ENCODE measurements around the gene CEP290. TPM values are rescaled to one million over a fixed set of nuclear protein-coding genes. Genes with fewer than 3 reads are reported as not detected.

Gene CEP290
- total RNA-seq, 2 donors from 2014 or later = 17.8 to 21.4 TPM

DNA sequence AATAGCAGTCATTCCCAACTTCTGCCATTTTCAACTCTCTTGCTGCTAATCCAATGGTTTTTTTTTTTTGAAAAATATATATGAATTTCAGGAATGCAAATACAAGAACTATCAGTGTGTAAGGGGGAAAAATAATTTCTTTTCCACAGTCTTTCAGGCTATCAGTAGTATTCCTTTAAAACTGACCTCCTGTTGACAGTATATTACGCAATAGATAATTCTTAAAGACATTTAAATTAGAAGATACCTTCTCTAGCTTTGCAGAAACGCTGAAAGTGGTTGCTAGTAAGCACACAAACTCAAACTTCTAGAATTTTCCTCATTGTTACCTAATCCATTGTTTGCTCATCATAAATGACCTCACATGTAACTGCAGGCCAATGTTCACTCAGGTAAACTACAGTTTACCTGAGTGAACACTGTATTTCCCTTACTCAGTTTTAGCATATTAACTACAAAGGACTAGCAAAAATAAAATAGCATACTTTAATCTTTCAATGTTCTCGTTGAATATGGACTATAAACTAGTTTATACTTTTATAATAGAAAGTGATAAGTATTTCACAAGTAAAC, 112.7 kb downstream of the CEP290 start, which contains the start of gene C12orf50:
Gene C12orf50 (minus strand): TSS at position 309 of the 573 bp plus-strand sequence. CDS start 2,439 bp downstream, outside the sequence.
- Histone ChIP-seq H3K27ac (no peak within 1 kb of the TSS), H3K36me3 (no peaks in the 10 kb centered on the region), H3K9me3 (no peaks in the 10 kb centered on the region), H3K4me1 (ENCODE audit: control insufficient read depth in 1 of 2, low read depth in 2 of 2) (peaks cover 2 to 3% of the 10 kb centered on the region in 2 donors), H3K27me3 (replicated peaks; ENCODE audit: insufficient read depth) (no peaks in the 10 kb centered on the region), H3K4me3 (no peak within 1 kb of the TSS)
- ATAC-seq (ENCODE audit: insufficient number of reproducible peaks, low FRiP score, low read depth) (no peak), DNase-seq (ENCODE audit: low spot score) (no peak)
- TF ChIP-seq, protein P1, sequence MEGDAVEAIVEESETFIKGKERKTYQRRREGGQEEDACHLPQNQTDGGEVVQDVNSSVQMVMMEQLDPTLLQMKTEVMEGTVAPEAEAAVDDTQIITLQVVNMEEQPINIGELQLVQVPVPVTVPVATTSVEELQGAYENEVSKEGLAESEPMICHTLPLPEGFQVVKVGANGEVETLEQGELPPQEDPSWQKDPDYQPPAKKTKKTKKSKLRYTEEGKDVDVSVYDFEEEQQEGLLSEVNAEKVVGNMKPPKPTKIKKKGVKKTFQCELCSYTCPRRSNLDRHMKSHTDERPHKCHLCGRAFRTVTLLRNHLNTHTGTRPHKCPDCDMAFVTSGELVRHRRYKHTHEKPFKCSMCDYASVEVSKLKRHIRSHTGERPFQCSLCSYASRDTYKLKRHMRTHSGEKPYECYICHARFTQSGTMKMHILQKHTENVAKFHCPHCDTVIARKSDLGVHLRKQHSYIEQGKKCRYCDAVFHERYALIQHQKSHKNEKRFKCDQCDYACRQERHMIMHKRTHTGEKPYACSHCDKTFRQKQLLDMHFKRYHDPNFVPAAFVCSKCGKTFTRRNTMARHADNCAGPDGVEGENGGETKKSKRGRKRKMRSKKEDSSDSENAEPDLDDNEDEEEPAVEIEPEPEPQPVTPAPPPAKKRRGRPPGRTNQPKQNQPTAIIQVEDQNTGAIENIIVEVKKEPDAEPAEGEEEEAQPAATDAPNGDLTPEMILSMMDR (IDR thresholded peaks at IDR 0.05) = no peak

DNA sequence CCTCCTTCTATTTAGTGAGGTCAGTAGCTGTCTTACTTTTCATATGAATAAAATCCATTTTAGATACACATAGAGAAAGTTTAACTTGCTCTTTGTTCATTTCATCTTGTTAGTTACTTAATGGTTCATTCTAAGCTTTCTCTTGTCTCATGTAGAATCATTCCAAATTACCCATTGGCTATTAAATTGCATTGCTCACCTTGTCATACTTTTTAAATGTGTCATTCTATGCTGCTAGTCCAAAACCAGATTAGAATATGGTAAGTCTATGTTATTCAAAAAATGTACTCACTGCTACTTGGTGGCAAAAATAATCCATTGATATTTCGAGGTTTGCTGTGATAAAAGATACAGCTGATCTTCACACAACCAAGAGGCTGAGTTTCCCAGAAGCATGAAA, 115.7 kb downstream of the CEP290 start:
- Histone ChIP-seq H3K27me3 (replicated peaks; ENCODE audit: insufficient read depth) (no peaks in the 10 kb centered on the region), H3K27ac (no peak overlapping the region), H3K9me3 (no peaks in the 10 kb centered on the region), H3K4me1 (ENCODE audit: control insufficient read depth in 1 of 2, low read depth in 2 of 2) (no peaks in the 10 kb centered on the region), H3K36me3 (no peaks in the 10 kb centered on the region), H3K4me3 (no peak overlapping the region)
- DNase-seq (ENCODE audit: low spot score) = no peak
- ATAC-seq (ENCODE audit: insufficient number of reproducible peaks, low FRiP score, low read depth) = no peak
- TF ChIP-seq, protein P1 (IDR thresholded peaks at IDR 0.05) = no peak

DNA sequence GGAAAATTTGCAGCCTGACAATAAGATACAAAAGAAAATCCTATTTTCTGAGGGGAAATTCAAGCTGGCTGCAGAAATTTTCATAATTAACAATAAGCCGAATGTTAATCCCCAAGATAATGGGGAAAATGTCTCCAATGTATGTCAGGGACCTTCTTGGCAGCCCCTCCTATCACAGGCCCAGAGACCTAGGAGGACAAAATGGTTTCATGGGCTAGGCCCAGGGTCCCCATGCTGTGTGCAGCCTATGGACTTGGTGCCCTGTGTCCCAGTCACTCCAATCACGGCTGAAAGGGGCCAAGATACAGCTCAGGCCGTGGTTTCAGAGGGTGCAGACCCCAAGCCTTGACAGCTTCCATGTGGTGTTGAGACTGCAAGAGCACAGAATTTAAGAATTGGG, 123.9 kb downstream of the CEP290 start:
- no peaks in the 10 kb centered on the region for H3K4me1 ChIP-seq (ENCODE audit: control insufficient read depth in 1 of 2, low read depth in 2 of 2)
- ATAC-seq (ENCODE audit: insufficient number of reproducible peaks, low FRiP score, low read depth) (no peak), DNase-seq (ENCODE audit: low spot score) (no peak)
- no peaks in the 10 kb centered on the region for H3K36me3 ChIP-seq
- H3K27me3 ChIP-seq (replicated peaks; ENCODE audit: insufficient read depth) = no peaks in the 10 kb centered on the region
- H3K27ac ChIP-seq = no peak overlapping the region
- no peak overlapping the region for H3K4me3 ChIP-seq
- H3K9me3 ChIP-seq = no peaks in the 10 kb centered on the region
- TF ChIP-seq, protein P1 (IDR thresholded peaks at IDR 0.05) = no peak

DNA sequence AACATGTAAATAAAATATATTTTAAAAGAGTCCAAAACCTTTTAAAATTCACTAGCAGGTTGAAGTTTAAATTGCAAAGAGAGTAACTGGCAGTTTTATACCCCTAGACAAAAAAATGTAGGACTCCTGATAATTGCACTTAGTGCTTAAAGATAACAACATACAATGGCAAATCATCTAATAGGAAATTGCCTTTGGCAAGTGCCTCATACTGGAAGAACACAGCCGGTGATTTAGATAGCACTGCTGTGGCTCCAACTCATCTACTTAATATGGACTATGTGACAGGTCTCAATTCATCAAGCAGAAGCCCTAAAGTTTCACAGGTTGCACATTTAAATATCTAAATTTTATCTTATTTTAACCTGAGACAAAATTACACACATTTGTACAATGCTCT, 126.1 kb downstream of the CEP290 start:
- no peak for DNase-seq (ENCODE audit: low spot score)
- no peaks in the 10 kb centered on the region for H3K36me3 ChIP-seq
- H3K9me3 ChIP-seq = no peaks in the 10 kb centered on the region
- no peaks in the 10 kb centered on the region for H3K4me1 ChIP-seq (ENCODE audit: control insufficient read depth in 1 of 2, low read depth in 2 of 2)
- no peak overlapping the region for H3K27ac ChIP-seq
- ATAC-seq (ENCODE audit: insufficient number of reproducible peaks, low FRiP score, low read depth) = no peak
- TF ChIP-seq, protein P1 (IDR thresholded peaks at IDR 0.05) = no peak
- no peak overlapping the region for H3K4me3 ChIP-seq
- no peaks in the 10 kb centered on the region for H3K27me3 ChIP-seq (replicated peaks; ENCODE audit: insufficient read depth)

DNA sequence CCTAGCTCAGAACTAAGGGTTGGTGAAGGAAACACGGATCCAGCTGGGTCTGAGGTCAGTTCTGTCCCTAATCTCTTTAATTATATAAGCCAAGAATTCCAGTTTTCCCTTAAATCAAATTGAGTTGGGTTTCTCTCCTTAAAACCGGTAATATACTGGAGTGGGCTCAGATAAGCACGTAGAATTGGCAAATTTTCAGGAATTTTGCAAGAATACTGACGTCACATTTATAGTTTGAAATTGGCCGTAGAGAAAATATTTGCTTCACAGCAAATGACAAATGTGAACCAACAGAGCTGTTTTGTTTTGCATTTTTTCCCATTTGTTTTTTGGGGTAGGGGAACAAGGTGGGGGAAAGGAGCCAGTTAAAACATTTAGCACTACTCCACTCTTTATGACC, 130.1 kb downstream of the CEP290 start:
- H3K36me3 ChIP-seq = no peaks in the 10 kb centered on the region
- no peak overlapping the region for H3K27ac ChIP-seq
- no peaks in the 10 kb centered on the region for H3K9me3 ChIP-seq
- H3K27me3 ChIP-seq (replicated peaks; ENCODE audit: insufficient read depth) = no peaks in the 10 kb centered on the region
- H3K4me1 ChIP-seq (ENCODE audit: control insufficient read depth in 1 of 2, low read depth in 2 of 2) = no peaks in the 10 kb centered on the region
- no peak overlapping the region for H3K4me3 ChIP-seq
- DNase-seq (ENCODE audit: low spot score) = no peak
- no peak for ATAC-seq (ENCODE audit: insufficient number of reproducible peaks, low FRiP score, low read depth)
- TF ChIP-seq, protein P1 (IDR thresholded peaks at IDR 0.05) = no peak

All from thoracic aorta (tissue), 2 donors.